CD4-positive, alpha-beta T cell treated with Interleukin-6 at 100 ng/mL for 8 hours (primary cell): Measurements from ENCODE around the gene KCTD7.
"Not testable (repeated sequence)": the region's sequence is repeated elsewhere in the genome, so short reads cannot be mapped to it uniquely, and the experiment has no call there.

Experiments
- DNase-seq: peaks from one replicate; pipeline ENCODE4 v3.0.0-alpha.2; 2020; ENCODE audit warnings: mixed read lengths, low spot score

Gene KCTD7

DNA sequence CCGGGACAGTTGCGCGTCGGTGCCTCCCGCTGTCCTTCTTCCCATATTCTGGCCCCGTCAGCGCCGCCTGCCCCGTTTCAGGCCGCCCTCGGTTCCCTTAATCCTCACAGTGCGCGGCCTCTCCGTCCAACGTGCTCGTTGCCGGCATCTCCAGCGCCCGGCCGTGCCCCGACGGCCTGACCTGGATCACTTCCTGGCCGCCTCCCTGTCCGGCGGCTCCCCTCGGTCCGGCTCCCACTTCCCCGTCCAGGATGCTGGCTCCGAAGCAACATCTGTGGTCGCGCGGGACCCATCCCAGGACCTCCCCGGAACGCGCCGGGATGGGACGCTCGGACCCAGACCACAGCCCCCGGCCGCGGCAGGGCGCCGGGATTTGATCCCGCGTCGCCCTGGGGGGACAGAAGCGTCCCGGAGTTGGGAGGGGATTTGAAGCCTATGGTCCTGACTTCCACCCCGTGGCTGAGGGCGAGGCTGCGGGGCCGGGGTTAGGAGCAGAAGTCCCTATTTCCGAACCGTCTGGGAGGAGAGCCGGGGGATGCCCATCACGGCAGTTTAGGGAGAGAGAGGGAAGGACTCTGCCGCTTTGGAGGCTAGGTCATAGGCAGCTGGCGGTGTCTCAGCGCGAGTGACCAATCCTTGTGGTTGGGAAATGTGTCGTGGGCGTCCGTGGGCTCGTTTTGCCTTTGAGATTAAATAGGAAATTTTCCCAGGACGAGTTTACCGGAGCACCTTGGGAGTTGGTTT is 53.8 kb downstream of the KCTD7 start:
- no peak for DNase-seq

GRCh38 chr7:66683094-66683769 is 54.6 kb downstream of the KCTD7 start:
- DNase-seq, result not testable (repeated sequence)

DNA sequence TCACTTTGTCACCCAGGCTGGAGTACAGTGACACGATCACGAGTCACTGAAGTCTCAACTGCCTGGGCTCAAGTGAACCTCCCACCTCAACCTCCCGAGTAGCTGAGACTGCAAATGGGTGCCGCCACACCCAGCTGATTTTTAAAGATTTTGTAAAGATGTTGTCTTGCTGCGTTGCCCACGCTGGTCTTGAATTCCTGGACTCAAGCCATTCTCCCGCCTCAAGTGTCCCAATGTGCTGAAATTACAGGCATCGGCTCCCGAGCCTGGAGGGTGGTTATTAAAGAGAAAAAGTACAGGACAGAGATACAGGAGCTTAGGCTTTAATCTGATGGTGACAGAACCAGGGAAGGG is 55.1 kb downstream of the KCTD7 start:
- DNase-seq, result no peak

DNA sequence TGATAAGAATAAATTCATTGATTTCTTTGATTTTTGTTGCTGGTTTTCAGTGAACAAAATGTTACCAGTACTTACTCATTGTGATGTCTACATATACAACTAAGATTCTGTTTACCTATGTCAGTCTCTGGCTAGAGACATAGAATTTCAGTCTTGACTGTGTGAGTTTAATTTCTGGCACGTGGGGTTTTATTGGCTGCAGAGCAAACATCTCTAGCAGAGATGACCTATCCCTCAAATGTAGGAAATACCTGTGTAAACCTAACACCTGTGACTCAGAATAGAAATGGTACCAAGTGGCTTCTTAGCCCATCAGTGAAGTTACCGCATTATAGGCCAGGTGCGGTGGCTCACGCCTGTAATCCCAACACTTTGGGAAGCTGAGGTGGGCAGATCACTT is 57.0 kb downstream of the KCTD7 start:
- not testable (repeated sequence) for DNase-seq

GRCh38 chr7:66687186-66687585 is 58.5 kb downstream of the KCTD7 start:
- no peak for DNase-seq

DNA sequence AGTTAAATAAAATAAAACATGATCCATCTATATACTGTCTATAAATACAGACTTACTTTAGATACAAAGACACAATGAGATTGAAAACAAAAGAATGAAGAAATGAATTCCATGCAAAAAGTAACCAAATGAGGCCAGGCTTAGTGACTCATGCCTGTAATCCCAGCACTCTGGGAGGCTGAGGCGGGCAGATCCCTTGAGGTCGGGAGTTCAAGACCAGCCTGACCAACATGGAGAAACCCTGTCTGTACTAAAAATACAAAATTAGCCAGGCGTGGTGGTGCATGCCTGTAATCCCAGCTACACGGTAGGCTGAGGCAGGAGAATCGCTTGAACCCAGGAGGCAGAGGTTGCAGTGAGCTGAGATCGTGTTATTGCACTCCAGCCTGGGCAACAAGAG is 59.0 kb downstream of the KCTD7 start:
- not testable (repeated sequence) for DNase-seq

DNA sequence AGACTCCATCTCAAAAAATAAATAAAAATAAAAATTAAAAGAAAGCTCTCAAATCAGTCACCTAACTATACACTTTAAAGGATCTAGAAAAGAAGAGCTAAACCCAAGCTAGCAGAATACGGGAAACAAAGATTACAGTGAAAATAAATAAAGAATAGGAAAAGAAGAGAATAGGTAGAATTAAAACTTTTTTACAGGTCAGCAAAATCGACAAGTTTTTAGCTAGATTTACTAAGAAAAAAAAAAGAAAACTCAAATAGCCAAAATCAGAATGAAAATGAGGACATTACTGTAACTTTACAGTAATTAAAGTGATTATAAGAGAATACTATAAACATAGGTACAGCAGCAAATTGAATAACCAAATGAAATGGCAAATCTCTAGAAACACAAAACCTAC is 60.4 kb downstream of the KCTD7 start:
- no peak for DNase-seq

- no peak for DNase-seq
Observed at GRCh38 chr7:66693331-66693730, 64.7 kb downstream of the KCTD7 start.
